PC-3 (cell line): ENCODE measurements around the gene TAOK2.

Experiments
- CTCF ChIP-seq: fragments of 300-600 bp; sonication (generic); conservative IDR thresholded peaks from 2 replicates; pipeline ENCODE4 v1.5.1; 2017; ENCODE audit warnings: antibody characterized with exemption, low read depth, mild to moderate bottlenecking, low read length
- EZH2 ChIP-seq: fragments of 300-600 bp; sonication (generic); IDR thresholded peaks from one replicate; pipeline ENCODE4 v1.6.1; 2017; ENCODE audit warnings: antibody characterized with exemption, mild to moderate bottlenecking, low read length; ENCODE audit not compliant: unreplicated experiment
- EZH2phosphoT487 ChIP-seq: fragments of 300-600 bp; sonication (generic); IDR thresholded peaks from 2 replicates; pipeline ENCODE4 v1.6.1; 2018; ENCODE audit warnings: mild to moderate bottlenecking, antibody characterized with exemption, low read length, borderline replicate concordance

GRCh38 chr16:30004811-30005242, 31.2 kb downstream of the TAOK2 start:
- TF ChIP-seq CTCF, result no peak
- no peak for TF ChIP-seq EZH2
- no peak for TF ChIP-seq EZH2phosphoT487
